CD4-positive, alpha-beta T cell treated with Interleukin-17A for 4 hours (primary cell): ENCODE results near the gene LRRC10.

Source experiments
- DNase-seq: peaks from one replicate; pipeline ENCODE4 v3.0.0-alpha.2; 2020; ENCODE audit warnings: mixed read lengths

Gene LRRC10

GRCh38 chr12:69563166-69563762 is 47.4 kb downstream of the LRRC10 start:
- no peak for DNase-seq
